Measurements from ENCODE around the gene KIAA1217. TPM values are rescaled to one million over a fixed set of nuclear protein-coding genes. Genes with fewer than 3 reads are reported as not detected.
"Not testable (repeated sequence)": the region's sequence is repeated elsewhere in the genome, so short reads cannot be mapped to it uniquely, and the experiment has no call there.

Gene KIAA1217
- total RNA-seq, 2 donors from 2014 or later: 69.2 to 78.4 TPM

- ATAC-seq; DNase-seq; intact Hi-C loops (cut with DNase I, micrococcal nuclease): not testable (repeated sequence)
These were observed 237.0 kb downstream of the KIAA1217 start for GRCh38 chr10:24445958-24446357.

GRCh38 chr10:24446739-24447138 lies 237.8 kb downstream of the KIAA1217 start:
- intact Hi-C loops (cut with DNase I, micrococcal nuclease): no loop called here
- no peak for ATAC-seq
- DNase-seq: no peak

GRCh38 chr10:24448351-24448999 lies 239.5 kb downstream of the KIAA1217 start:
- DNase-seq: no peak
- intact Hi-C loops (cut with DNase I, micrococcal nuclease): no loop called here
- ATAC-seq: no peak

- intact Hi-C loops (cut with DNase I, micrococcal nuclease): no loop called here
- DNase-seq: no peak
- ATAC-seq: peak; percentile 88
These were observed 240.4 kb downstream of the KIAA1217 start for GRCh38 chr10:24449321-24449740.

- ATAC-seq (no peak), DNase-seq (no peak)
- intact Hi-C loops (cut with DNase I, micrococcal nuclease): no loop called here
These were observed 240.9 kb downstream of the KIAA1217 start for GRCh38 chr10:24449769-24450310.

- no peak for ATAC-seq
- intact Hi-C loops (cut with DNase I, micrococcal nuclease): no loop called here
These were observed 242.4 kb downstream of the KIAA1217 start for GRCh38 chr10:24451325-24451820.

GRCh38 chr10:24452030-24452429 lies 243.1 kb downstream of the KIAA1217 start:
- intact Hi-C loops (cut with DNase I, micrococcal nuclease): no loop called here
- ATAC-seq (no peak), DNase-seq (no peak)

More at GRCh38 chr10:24451325-24451820, 242.4 kb downstream of the KIAA1217 start:
- DNase-seq: no peak

GRCh38 chr10:24453404-24453830 lies 244.5 kb downstream of the KIAA1217 start:
- intact Hi-C loops (cut with DNase I, micrococcal nuclease): no loop called here
- DNase-seq: no peak
- no peak for ATAC-seq

- DNase-seq: no peak
- ATAC-seq: no peak
- intact Hi-C loops (cut with DNase I, micrococcal nuclease): no loop called here
These were observed 245.0 kb downstream of the KIAA1217 start for GRCh38 chr10:24453973-24454372.

GRCh38 chr10:24455447-24455846 lies 246.5 kb downstream of the KIAA1217 start:
- intact Hi-C loops (cut with DNase I, micrococcal nuclease): no loop called here
- ATAC-seq: no peak
- no peak for DNase-seq

- DNase-seq (no peak), ATAC-seq (peak; percentile 37)
- intact Hi-C loops (cut with DNase I, micrococcal nuclease): no loop called here
These were observed 247.4 kb downstream of the KIAA1217 start for GRCh38 chr10:24456322-24456721.

- ATAC-seq (peak; percentile 72), DNase-seq (no peak)
- intact Hi-C loops (cut with DNase I, micrococcal nuclease): no loop called here
These were observed 248.9 kb downstream of the KIAA1217 start for GRCh38 chr10:24457661-24458318.

GRCh38 chr10:24459836-24460235 lies 250.9 kb downstream of the KIAA1217 start:
- intact Hi-C loops (cut with DNase I, micrococcal nuclease): no loop called here
- DNase-seq (no peak), ATAC-seq (no peak)

GRCh38 chr10:24462291-24462813 lies 253.4 kb downstream of the KIAA1217 start:
- ATAC-seq (no peak), DNase-seq (no peak)
- intact Hi-C loops (cut with DNase I, micrococcal nuclease): no loop called here

GRCh38 chr10:24462889-24463552 lies 254.1 kb downstream of the KIAA1217 start:
- ATAC-seq (no peak), DNase-seq (no peak)
- intact Hi-C loops (cut with DNase I, micrococcal nuclease): no loop called here

GRCh38 chr10:24463611-24464426 lies 254.9 kb downstream of the KIAA1217 start:
- intact Hi-C loops (cut with DNase I, micrococcal nuclease): no loop called here
- DNase-seq (peak; percentile 34 to 58), ATAC-seq (peak; percentile 57)

- peak; percentile 22 for ATAC-seq
- peak; percentile 36 to 44 for DNase-seq
- intact Hi-C loops (cut with DNase I, micrococcal nuclease): no loop called here
These were observed 256.4 kb downstream of the KIAA1217 start for GRCh38 chr10:24465124-24465874.
